ENCODE data around the gene SLC28A1. TPM values are rescaled to one million over a fixed set of nuclear protein-coding genes. Genes with fewer than 3 reads are reported as not detected.

Gene SLC28A1
- total and polyA plus RNA-seq, 11 donors, result 0.14 to 2.9 (median 0.74) TPM; not detected in 1

DNA sequence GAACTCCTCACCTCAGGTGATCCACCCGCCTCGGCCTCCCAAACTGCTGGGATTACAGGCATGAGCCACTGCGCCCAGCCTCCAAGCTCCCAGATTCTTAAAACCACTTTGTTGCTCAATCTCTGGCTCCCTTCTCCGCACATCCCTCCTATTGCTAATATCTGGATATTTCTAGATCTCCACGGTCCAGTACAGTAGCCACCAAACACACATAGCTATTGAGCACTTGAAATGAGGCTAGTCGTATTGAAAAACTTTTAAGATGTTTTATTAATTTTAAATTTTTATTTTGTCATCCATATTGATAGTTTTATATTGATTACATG lies 44.3 kb downstream of the SLC28A1 start:
- Histone ChIP-seq H3K36me3 (no peaks in the 10 kb centered on the region), H3K27ac (peak overlapping the region in 1 of 12 donors; percentile 80), H3K9me3 (no peaks in the 10 kb centered on the region), H3K4me3 (no peak overlapping the region), H3K4me1 (peaks cover 0 to 15% (median 8%) of the 10 kb centered on the region in 12 donors), H3K27me3 (no peaks in the 10 kb centered on the region)
- no peak for TF ChIP-seq CTCF (IDR thresholded peaks at IDR 0.05)
- TF ChIP-seq POLR2A (IDR thresholded peaks at IDR 0.05), result no peak
- DNase-seq (no peak), ATAC-seq (no peak)
- whole genome bisulfite sequencing, 4 donors, result 79 to 90% (median 86%) methylated on average over 6 of the region's 6 CpGs
- intact Hi-C loops (cut with DNase I), result loop anchor here (1.0 to 10.0 kb wide), 15 partner anchors 52 to 342 kb away; partner anchors contain the start of genes NMB (in 2 of the 10), WDR73 (in 2 of the 10), SEC11A (in 1 of the 10) and ZNF592 (in 1 of the 10)

DNA sequence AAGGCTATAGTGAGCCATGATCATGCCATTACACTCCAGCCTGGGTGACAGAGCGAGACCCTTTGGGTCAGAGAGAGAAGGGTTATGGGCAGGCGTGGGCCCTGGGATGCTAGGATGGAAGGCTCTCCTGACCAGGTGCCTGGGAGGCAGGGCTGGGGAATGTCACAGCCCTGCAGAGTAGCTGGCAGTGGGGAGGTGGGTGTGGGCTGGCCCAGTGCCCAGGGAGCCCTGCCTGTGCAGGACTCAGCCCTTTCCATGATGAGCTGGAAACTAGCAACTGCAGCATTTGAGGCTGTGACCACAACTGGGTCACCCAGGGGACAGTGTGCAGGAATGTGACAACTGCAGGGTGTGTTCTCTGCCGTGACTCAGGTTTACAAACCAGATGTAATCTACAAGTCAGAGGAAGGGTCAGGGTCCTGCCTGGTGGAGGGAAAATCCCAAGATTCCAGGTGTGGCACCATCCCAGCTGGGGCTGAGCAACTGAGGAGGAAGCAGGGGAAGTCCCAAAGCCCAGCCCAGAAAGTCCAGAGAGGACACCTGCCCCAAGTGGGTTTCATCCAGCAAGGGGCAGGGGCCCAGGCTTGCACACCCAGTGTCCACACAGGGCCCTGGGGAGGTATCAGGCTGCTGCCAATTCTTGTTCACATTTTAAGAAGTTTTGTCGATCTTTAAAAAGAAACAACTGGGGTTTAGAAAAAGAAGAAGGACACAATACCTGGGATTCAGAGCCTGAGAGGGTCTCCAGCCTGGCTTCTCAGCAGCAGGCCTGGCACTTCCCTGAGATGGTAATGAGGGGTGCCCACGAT lies 45.5 kb downstream of the SLC28A1 start:
- ATAC-seq, result peak in 1 of 4 donors; percentile 2
- WGBS, 4 donors, result 76 to 82% (median 78%) methylated on average over 5 of the region's 5 CpGs

DNA sequence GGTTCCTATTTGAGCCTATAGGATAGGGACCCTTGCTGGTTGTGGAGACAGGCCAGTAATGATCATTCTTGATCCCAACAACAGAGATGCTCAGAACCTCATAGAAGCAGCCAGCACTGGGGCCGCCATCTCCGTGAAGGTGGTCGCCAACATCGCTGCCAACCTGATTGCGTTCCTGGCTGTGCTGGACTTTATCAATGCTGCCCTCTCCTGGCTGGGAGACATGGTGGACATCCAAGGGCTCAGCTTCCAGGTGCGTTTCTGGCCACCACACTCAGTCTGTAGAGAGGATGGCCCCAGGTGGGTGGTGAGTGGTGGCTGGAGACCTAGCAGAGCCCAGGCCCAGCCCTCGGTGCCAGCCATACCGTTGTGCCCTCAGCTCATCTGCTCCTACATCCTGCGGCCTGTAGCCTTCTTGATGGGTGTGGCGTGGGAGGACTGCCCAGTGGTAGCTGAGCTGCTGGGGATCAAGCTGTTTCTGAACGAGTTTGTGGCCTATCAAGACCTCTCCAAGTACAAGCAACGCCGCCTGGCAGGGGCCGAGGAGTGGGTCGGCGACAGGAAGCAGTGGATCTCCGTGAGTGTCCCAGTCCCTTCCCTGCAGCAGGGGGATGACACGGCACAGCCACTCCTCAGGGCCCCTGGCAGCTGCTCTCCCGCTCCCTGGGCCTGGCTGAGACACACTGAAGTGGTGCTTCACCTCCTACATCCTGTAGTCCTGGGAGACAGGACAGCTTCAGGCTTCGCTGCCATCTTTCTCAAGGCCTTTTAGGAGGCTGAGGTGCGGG lies 50.7 kb downstream of the SLC28A1 start:
- Histone ChIP-seq H3K27ac (no peak overlapping the region), H3K36me3 (no peaks in the 10 kb centered on the region)
- intact Hi-C loops (cut with DNase I), result loop anchor here in 3 of 10 donors (5.0 to 10.0 kb wide), 2 partner anchors 280 to 343 kb away; partner anchors contain the start of genes NMB (in 1 of the 3) and WDR73 (in 1 of the 3)

More for the DNA sequence above, 45.5 kb downstream of the SLC28A1 start:
- Histone ChIP-seq H3K36me3 (no peaks in the 10 kb centered on the region), H3K9me3 (no peaks in the 10 kb centered on the region), H3K4me1 (peaks cover 0 to 15% (median 8%) of the 10 kb centered on the region in 12 donors), H3K27me3 (no peaks in the 10 kb centered on the region), H3K4me3 (no peak overlapping the region), H3K27ac (no peak overlapping the region)
- TF ChIP-seq POLR2A (IDR thresholded peaks at IDR 0.05) (no peak), CTCF (IDR thresholded peaks at IDR 0.05) (no peak)
- DNase-seq, result no peak
- intact Hi-C loops (cut with DNase I), result loop anchor here (2.0 to 10.0 kb wide), 13 partner anchors 53 to 343 kb away; partner anchors contain the start of genes NMB (in 3 of the 10), WDR73 (in 3 of the 10), SEC11A (in 1 of the 10) and ZSCAN2 (in 1 of the 10)

More for the DNA sequence above, 50.7 kb downstream of the SLC28A1 start:
- Histone ChIP-seq H3K9me3 (no peaks in the 10 kb centered on the region), H3K27me3 (no peaks in the 10 kb centered on the region), H3K4me1 (peaks cover 0 to 2% (median 0%) of the 10 kb centered on the region in 12 donors), H3K4me3 (no peak overlapping the region)
- no peak for DNase-seq
- peak in 3 of 4 donors; percentile 33 to 40 (median 37) for ATAC-seq
- 80 to 87% (median 83%) methylated on average over 17 to 21 of the region's 21 CpGs for WGBS, 4 donors
- TF ChIP-seq POLR2A (IDR thresholded peaks at IDR 0.05) (no peak), CTCF (IDR thresholded peaks at IDR 0.05) (peak in 7 of 12 donors; percentile 6 to 36 (median 18))
